ENCODE results near the gene PASK. TPM values are rescaled to one million over a fixed set of nuclear protein-coding genes. Genes with fewer than 3 reads are reported as not detected.

PASK gene
- total and polyA plus RNA-seq, 2 of the 4 experiments (the other 2 are of a cell fraction) = 4.1 TPM

DNA sequence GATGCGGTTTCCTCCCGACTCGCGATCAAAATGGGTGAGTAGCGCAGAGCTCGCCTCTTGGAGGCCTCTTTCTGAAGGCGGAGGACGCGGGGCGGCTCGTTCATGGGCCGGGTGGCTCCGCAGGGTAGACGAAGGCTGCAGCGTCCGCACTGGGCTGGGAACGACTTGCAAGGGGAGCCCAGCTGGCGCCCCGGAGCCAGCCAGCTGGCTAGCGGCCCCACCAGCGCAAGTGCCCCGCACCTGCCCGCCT lies 328 bp upstream of the PASK start:
- Histone ChIP-seq H2BK15ac (ENCODE audit: low read depth, low read length) (no peak overlapping the region), H4K20me1 (ENCODE audit: insufficient read depth, low read length) (peaks cover 18% of the 10 kb centered on the region), H3K4me2 (ENCODE audit: low read depth, low read length) (peak overlapping the region; percentile 98), H3K18ac (ENCODE audit: low read depth, low read length) (no peak overlapping the region), H3K27me3 (ENCODE audit: control insufficient read depth, insufficient read depth, low read length) (no peaks in the 10 kb centered on the region), H3K4ac (ENCODE audit: low read depth, low read length) (no peak overlapping the region), H3K23ac (ENCODE audit: low read depth, low read length) (no peak overlapping the region), H2BK5ac (ENCODE audit: low read depth, low read length, poor library complexity, severe bottlenecking) (no peak overlapping the region), H3K14ac (replicated peaks; ENCODE audit: low read depth, low read length) (no peak overlapping the region), H3K9me3 (ENCODE audit: control insufficient read depth, insufficient read depth, low read length) (no peaks in the 10 kb centered on the region), H3K27ac (ENCODE audit: insufficient read depth, low read length) (no peak overlapping the region), H2BK20ac (ENCODE audit: low read depth, low read length) (no peak overlapping the region), H3K9ac (ENCODE audit: low read depth, low read length) (no peak overlapping the region), H4K8ac (ENCODE audit: low read depth in 2 of 2, low read length in 2 of 2) (no peak overlapping the region), H2BK120ac (ENCODE audit: low read depth, low read length) (no peak overlapping the region), H3K4me3 (ENCODE audit: insufficient read depth, low read depth, low read length) (peak overlapping the region; percentile 75), H2AK5ac (ENCODE audit: low read depth, low read length) (no peak overlapping the region), H3K4me1 (ENCODE audit: control insufficient read depth, insufficient read depth, low read length) (peaks cover 7% of the 10 kb centered on the region; the same call in 1 of the 2 replicates), H3K9me1 (ENCODE audit: insufficient read depth, low read length) (peaks cover 17% of the 10 kb centered on the region), H2AK9ac (replicated peaks; ENCODE audit: low read depth, low read length, poor library complexity) (peak overlapping the region; percentile 82), H4K5ac (ENCODE audit: low read depth, low read length) (no peak overlapping the region), H4K91ac (ENCODE audit: insufficient read depth, low read depth, low read length) (no peak overlapping the region), H3K36me3 (ENCODE audit: control insufficient read depth, insufficient read depth, low read length) (peaks cover 4% of the 10 kb centered on the region), H3K79me1 (ENCODE audit: low read depth in 1 of 2, low read length in 2 of 2) (peaks cover 18 to 38% of the 10 kb centered on the region in 2 experiments), H2AFZ (replicated peaks; ENCODE audit: low read length, poor library complexity) (peak overlapping the region; percentile 96), H3K56ac (ENCODE audit: extremely low read depth, insufficient read depth, low read length) (no peak overlapping the region)
- dilution Hi-C loops (cut with HindIII; ENCODE audit: low sequenced_read_pairs, unreplicated experiment) = no loop called here
- DNase-seq = no peak
- POLR2A ChIA-PET (ENCODE audit: unreplicated experiment) = no interaction called here
- 0% methylated on average over 15 of the region's 23 CpGs; no CpG with 5 or more reads in 1 of the 2 experiments for WGBS, 2 experiments (ENCODE audit: extremely low coverage in 2 of 2, insufficient read length in 1 of 2)
- no TSS peak for BruUV-seq (replicated peaks)
- peak; percentile 15 for ATAC-seq (ENCODE audit: low read depth)
- CTCF ChIA-PET = interaction anchor here (0.6 kb wide), 1 partner anchor 540 kb away, joined by 3 read pairs; no protein-coding TSS in a partner anchor
- in situ Hi-C loops (cut with MboI; ENCODE audit: low sequenced_read_pairs) = no loop called here
- intact Hi-C loops (cut with micrococcal nuclease) = loop anchor here (2.0 kb wide), 1 partner anchor 47 kb away; the partner anchor contains the start of gene MTERF4
- no peak for TF ChIP-seq FOS (IDR thresholded peaks at IDR 0.05; ENCODE audit: low read depth, low read length)

Data from IMR-90 (cell line).